ENCODE results near the gene LRRC3.
"Not testable (repeated sequence)": the region's sequence is repeated elsewhere in the genome, so short reads cannot be mapped to it uniquely, and the experiment has no call there.

The LRRC3 gene

GRCh38 chr21:44454747-44455523 lies at the start of gene LRRC3:
Gene LRRC3 (plus strand): TSS chr21:44455510. CDS start chr21:44456645, 1,135 bp downstream.
- DNase-seq (ENCODE audit: low spot score): peak; percentile 91

GRCh38 chr21:44405948-44406872 lies 49.1 kb upstream of the LRRC3 start:
- peak; percentile 49 for DNase-seq (ENCODE audit: low spot score)

- DNase-seq (ENCODE audit: low spot score): no peak
Observed at GRCh38 chr21:44406953-44407352, 48.4 kb upstream of the LRRC3 start.

- DNase-seq (ENCODE audit: low spot score): peak; percentile 5
Observed at GRCh38 chr21:44407493-44407892, 47.8 kb upstream of the LRRC3 start.

GRCh38 chr21:44408226-44408625 lies 47.1 kb upstream of the LRRC3 start:
- no peak for DNase-seq (ENCODE audit: low spot score)

GRCh38 chr21:44413566-44414290 lies 41.6 kb upstream of the LRRC3 start:
- DNase-seq (ENCODE audit: low spot score): no peak

GRCh38 chr21:44414291-44415072 lies 40.8 kb upstream of the LRRC3 start:
- DNase-seq (ENCODE audit: low spot score): no peak

- DNase-seq (ENCODE audit: low spot score): no peak
Observed at GRCh38 chr21:44415073-44416025, 40.0 kb upstream of the LRRC3 start.

GRCh38 chr21:44416193-44416592 lies 39.1 kb upstream of the LRRC3 start:
- DNase-seq (ENCODE audit: low spot score): no peak

GRCh38 chr21:44417621-44418107 lies 37.6 kb upstream of the LRRC3 start:
- not testable (repeated sequence) for DNase-seq (ENCODE audit: low spot score)

GRCh38 chr21:44418108-44418875 lies 37.0 kb upstream of the LRRC3 start:
- no peak for DNase-seq (ENCODE audit: low spot score)

- no peak for DNase-seq (ENCODE audit: low spot score)
Observed at GRCh38 chr21:44418876-44419230, 36.5 kb upstream of the LRRC3 start.

- no peak for DNase-seq (ENCODE audit: low spot score)
Observed at GRCh38 chr21:44419679-44420078, 35.6 kb upstream of the LRRC3 start.

- no peak for DNase-seq (ENCODE audit: low spot score)
Observed at GRCh38 chr21:44420416-44421205, 34.7 kb upstream of the LRRC3 start.

GRCh38 chr21:44421901-44422840 lies 33.1 kb upstream of the LRRC3 start:
- DNase-seq (ENCODE audit: low spot score): no peak

- no peak for DNase-seq (ENCODE audit: low spot score)
Observed at GRCh38 chr21:44423312-44423821, 31.9 kb upstream of the LRRC3 start.

- no peak for DNase-seq (ENCODE audit: low spot score)
Observed at GRCh38 chr21:44423941-44424607, 31.2 kb upstream of the LRRC3 start.
